ENCODE measurements around the gene CISD1. TPM values are rescaled to one million over a fixed set of nuclear protein-coding genes. Genes with fewer than 3 reads are reported as not detected.
A peak's percentile ranks its signal among the peaks of the same experiment; 100 is the strongest.

Gene CISD1
- total and polyA plus RNA-seq, 9 of the 15 experiments (the other 6 are each of a cell fraction or from before 2014, with no cell fraction given): 35.8 to 342 (median 118) TPM

DNA sequence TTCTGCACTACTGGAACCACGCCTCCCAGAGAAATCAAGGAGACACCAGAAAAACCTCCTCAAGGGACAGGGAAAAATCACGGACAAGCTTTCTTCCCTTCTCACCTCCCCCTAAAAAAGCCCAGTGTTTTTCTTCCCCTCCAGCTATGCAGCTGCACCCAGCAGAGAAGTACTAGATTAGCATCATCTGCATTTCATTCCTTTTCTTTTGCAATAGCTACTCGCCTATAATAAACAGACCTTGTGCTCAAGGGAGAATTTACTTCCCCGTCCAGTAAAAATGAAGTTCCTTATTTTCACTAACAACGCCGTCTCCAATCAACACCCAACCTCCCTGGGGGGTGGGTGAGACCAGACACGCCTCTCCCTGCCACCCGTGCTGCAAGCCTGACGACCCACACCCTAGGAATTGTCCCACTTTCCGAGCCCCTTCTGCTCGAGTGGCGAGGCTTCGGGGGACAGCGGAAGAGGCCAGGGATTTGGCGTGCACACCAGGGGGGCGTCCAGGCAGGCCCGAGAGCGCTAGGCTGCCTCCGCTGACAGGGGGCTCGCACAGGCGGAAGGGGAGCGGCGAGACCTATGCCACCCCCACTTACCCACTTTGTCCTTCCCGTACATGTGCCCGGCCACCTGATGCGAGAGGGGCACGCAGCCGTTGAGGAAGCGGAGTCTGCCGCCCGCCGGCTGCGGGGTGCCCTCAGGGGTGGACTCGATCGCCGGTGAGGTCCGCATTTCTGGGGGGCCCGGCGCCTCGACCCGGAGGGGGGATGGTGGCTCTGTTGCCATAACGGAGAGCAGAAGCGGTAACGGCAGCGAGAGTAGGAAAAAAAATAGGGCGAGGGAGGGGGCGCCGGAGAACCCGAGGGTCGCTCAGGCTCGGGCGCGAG is 1.9 kb upstream of the CISD1 start (continued):
- TF ChIP-seq ERF (CRISPR knock-in tag; IDR thresholded peaks at IDR 0.05): no peak; the same call in 1 of the 2 replicates
- TF ChIP-seq EP400 (IDR thresholded peaks at IDR 0.05): peak; percentile 39
- TF ChIP-seq ZNF282 (CRISPR knock-in tag; IDR thresholded peaks at IDR 0.05): no peak
- no peak for TF ChIP-seq CBX5 (IDR thresholded peaks at IDR 0.05; ENCODE audit: borderline replicate concordance, low read depth)
- no peak for TF ChIP-seq POLR2A (conservative IDR thresholded peaks at IDR 0.05)
- TF ChIP-seq CEBPB (tag; IDR thresholded peaks at IDR 0.05): peak; percentile 87
- 0 out of 2 replicates have a peak, but pooled peaks have one; percentile 21 for TF ChIP-seq L3MBTL2 (IDR thresholded peaks at IDR 0.05)
- no peak for TF ChIP-seq RFX7 (CRISPR knock-in tag; IDR thresholded peaks at IDR 0.05)
- TF ChIP-seq, protein P1, sequence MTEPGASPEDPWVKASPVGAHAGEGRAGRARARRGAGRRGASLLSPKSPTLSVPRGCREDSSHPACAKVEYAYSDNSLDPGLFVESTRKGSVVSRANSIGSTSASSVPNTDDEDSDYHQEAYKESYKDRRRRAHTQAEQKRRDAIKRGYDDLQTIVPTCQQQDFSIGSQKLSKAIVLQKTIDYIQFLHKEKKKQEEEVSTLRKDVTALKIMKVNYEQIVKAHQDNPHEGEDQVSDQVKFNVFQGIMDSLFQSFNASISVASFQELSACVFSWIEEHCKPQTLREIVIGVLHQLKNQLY (CRISPR knock-in tag; conservative IDR thresholded peaks at IDR 0.05): no peak; a peak in 1 of 4 replicates
- no peak for TF ChIP-seq NR2F6 (CRISPR knock-in tag; IDR thresholded peaks at IDR 0.05)
- TF ChIP-seq HNRNPUL1 (IDR thresholded peaks at IDR 0.05; ENCODE audit: low read length): no peak
- TF ChIP-seq SOX6 (IDR thresholded peaks at IDR 0.05): no peak
- TF ChIP-seq ZNF586 (CRISPR knock-in tag; conservative IDR thresholded peaks at IDR 0.05): no peak
- no peak for TF ChIP-seq MCM3 (IDR thresholded peaks at IDR 0.05)
- TF ChIP-seq DMBX1 (CRISPR knock-in tag; IDR thresholded peaks at IDR 0.05; ENCODE audit: borderline replicate concordance): no peak
- TF ChIP-seq NBN (IDR thresholded peaks at IDR 0.05; ENCODE audit: low read depth): no peak
- no peak for TF ChIP-seq ZNF780A (CRISPR knock-in tag; IDR thresholded peaks at IDR 0.05)
- TF ChIP-seq, protein P2, sequence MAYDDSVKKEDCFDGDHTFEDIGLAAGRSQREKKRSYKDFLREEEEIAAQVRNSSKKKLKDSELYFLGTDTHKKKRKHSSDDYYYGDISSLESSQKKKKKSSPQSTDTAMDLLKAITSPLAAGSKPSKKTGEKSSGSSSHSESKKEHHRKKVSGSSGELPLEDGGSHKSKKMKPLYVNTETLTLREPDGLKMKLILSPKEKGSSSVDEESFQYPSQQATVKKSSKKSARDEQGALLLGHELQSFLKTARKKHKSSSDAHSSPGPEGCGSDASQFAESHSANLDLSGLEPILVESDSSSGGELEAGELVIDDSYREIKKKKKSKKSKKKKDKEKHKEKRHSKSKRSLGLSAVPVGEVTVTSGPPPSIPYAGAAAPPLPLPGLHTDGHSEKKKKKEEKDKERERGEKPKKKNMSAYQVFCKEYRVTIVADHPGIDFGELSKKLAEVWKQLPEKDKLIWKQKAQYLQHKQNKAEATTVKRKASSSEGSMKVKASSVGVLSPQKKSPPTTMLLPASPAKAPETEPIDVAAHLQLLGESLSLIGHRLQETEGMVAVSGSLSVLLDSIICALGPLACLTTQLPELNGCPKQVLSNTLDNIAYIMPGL (CRISPR knock-in tag; IDR thresholded peaks at IDR 0.05): no peak
- no peak; the same call in none of the 2 replicates for TF ChIP-seq ZFX (CRISPR knock-in tag; IDR thresholded peaks at IDR 0.05)
- no peak for TF ChIP-seq SRSF3 (IDR thresholded peaks at IDR 0.05; ENCODE audit: insufficient read depth, low read length)
- no peak for TF ChIP-seq TOE1 (IDR thresholded peaks at IDR 0.05; ENCODE audit: borderline replicate concordance)
- TF ChIP-seq TOE1 (CRISPR knock-in tag; IDR thresholded peaks at IDR 0.05; ENCODE audit: borderline replicate concordance, low read depth): no peak
- TF ChIP-seq, protein P3, sequence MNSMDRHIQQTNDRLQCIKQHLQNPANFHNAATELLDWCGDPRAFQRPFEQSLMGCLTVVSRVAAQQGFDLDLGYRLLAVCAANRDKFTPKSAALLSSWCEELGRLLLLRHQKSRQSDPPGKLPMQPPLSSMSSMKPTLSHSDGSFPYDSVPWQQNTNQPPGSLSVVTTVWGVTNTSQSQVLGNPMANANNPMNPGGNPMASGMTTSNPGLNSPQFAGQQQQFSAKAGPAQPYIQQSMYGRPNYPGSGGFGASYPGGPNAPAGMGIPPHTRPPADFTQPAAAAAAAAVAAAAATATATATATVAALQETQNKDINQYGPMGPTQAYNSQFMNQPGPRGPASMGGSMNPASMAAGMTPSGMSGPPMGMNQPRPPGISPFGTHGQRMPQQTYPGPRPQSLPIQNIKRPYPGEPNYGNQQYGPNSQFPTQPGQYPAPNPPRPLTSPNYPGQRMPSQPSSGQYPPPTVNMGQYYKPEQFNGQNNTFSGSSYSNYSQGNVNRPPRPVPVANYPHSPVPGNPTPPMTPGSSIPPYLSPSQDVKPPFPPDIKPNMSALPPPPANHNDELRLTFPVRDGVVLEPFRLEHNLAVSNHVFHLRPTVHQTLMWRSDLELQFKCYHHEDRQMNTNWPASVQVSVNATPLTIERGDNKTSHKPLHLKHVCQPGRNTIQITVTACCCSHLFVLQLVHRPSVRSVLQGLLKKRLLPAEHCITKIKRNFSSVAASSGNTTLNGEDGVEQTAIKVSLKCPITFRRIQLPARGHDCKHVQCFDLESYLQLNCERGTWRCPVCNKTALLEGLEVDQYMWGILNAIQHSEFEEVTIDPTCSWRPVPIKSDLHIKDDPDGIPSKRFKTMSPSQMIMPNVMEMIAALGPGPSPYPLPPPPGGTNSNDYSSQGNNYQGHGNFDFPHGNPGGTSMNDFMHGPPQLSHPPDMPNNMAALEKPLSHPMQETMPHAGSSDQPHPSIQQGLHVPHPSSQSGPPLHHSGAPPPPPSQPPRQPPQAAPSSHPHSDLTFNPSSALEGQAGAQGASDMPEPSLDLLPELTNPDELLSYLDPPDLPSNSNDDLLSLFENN (IDR thresholded peaks at IDR 0.05; ENCODE audit: low read depth in 2 of 2, low read length in 2 of 2): no peak
- TF ChIP-seq RBFOX2 (IDR thresholded peaks at IDR 0.05; ENCODE audit: low read depth, low read length): no peak
- peak; percentile 92; the same call in 1 of the 2 replicates for TF ChIP-seq FOXJ2 (tag; IDR thresholded peaks at IDR 0.05)
